Erythroblast (primary cell): Measurements from ENCODE around the gene ZNF524.

ENCODE experiments used
- GATA1 ChIP-seq: IDR thresholded peaks from 2 replicates; pipeline ENCODE4 v1.6.1; 2011; ENCODE audit warnings: low read depth, mild to moderate bottlenecking, control low read depth, low read length, moderate library complexity
- POLR2A ChIP-seq: IDR thresholded peaks from 2 replicates; pipeline ENCODE4 v1.6.1; 2011; ENCODE audit warnings: mild to moderate bottlenecking, low read length

GRCh38 chr19:55623130-55623529, 23.0 kb downstream of the ZNF524 start:
- TF ChIP-seq POLR2A (no peak), GATA1 (no peak)
